HCT116 (cell line): ENCODE results near the gene ZBBX. TPM values are rescaled to one million over a fixed set of nuclear protein-coding genes. Genes with fewer than 3 reads are reported as not detected.

ENCODE experiments used
- ATAC-seq: fragments of 200-7000 bp; cut with Tn5 transposase; 2 replicates; pipeline ENCODE4 v1.9.1; 2020; ENCODE audit warnings: mild to moderate bottlenecking, moderate library complexity
- BruUV-seq: library from RNA; stranded (reverse); fragments of 400-500 nt; replicated peaks from 2 replicates; lab custom pipeline; 2021; lab: Mats Ljungman, UMichigan
- CTCF ChIA-PET: fragments of 300-600 bp; sonication (Branson Sonifier 250); formaldehyde crosslinking; loops from one replicate; lab custom pipeline; 2021; ENCODE audit warnings: antibody characterized with exemption; lab: Charles Lee
- POLR2A ChIA-PET: fragments of 300-600, 350-600 bp; sonication (Branson Sonifier 250); formaldehyde crosslinking; loops from one replicate; lab custom pipeline; 2021; ENCODE audit warnings: antibody characterized with exemption; lab: Charles Lee
- RAD21 ChIA-PET, 2 experiments: fragments of 300-600 bp; sonication (Branson Sonifier 250); formaldehyde crosslinking; loops; one replicate each; lab custom pipeline; 2023; ENCODE audit warnings: low total read pairs in 2 of 2; ENCODE audit not compliant: uncharacterized antibody in 2 of 2, unreplicated experiment in 2 of 2, low non-redundant PET in 1 of 2; lab: Charles Lee
- DNase-seq: peaks from one replicate; pipeline ENCODE4 v3.0.0-alpha.2; 2010; ENCODE audit warnings: low read depth, low spot score
- H2AFZ ChIP-seq: fragments of 200-600 bp; shearing (Covaris generic), sonication (generic); 2 replicates; pipeline ENCODE4 v1.6.1; 2017; ENCODE audit warnings: low read depth, mixed run types, mixed read lengths, antibody characterized with exemption, low read length; ENCODE audit not compliant: poor library complexity, severe bottlenecking
- H3K27ac ChIP-seq: 2 replicates; pipeline ENCODE4 v1.5.1; 2012; ENCODE audit warnings: low read depth, low read length
- H3K27me3 ChIP-seq: fragments of 200-600 bp; sonication (generic); 2 replicates; pipeline ENCODE4 v1.6.1; 2016; ENCODE audit warnings: mixed run types, low read length, mixed read lengths; ENCODE audit not compliant: insufficient read depth
- H3K36me3 ChIP-seq, 2 experiments: fragments of 200-500 bp in 1 of 2; fragments of 200-600 bp in 1 of 2; sonication (Bioruptor generic) in 1 of 2; sonication (generic) in 1 of 2; 2 replicates each; pipeline versions ENCODE4 v1.5.1 to v1.6.1; 2014 to 2016; ENCODE audit warnings: low read length in 2 of 2, inconsistent platforms in 1 of 2, mixed read lengths in 1 of 2, mixed run types in 1 of 2; ENCODE audit not compliant: insufficient read depth in 2 of 2, control insufficient read depth in 1 of 2
- H3K4me1 ChIP-seq, 2 experiments: fragments of 200-600 bp in 1 of 2; sonication (generic) in 1 of 2; 2 replicates each; pipeline versions ENCODE4 v1.5.1 to v1.6.1; 2012 to 2017; ENCODE audit warnings: low read length in 2 of 2, inconsistent platforms in 1 of 2, mild to moderate bottlenecking in 1 of 2, mixed read lengths in 1 of 2, mixed run types in 1 of 2, moderate library complexity in 1 of 2; ENCODE audit not compliant: insufficient read depth in 2 of 2, control insufficient read depth in 1 of 2
- H3K4me2 ChIP-seq: fragments of 200-600 bp; sonication (generic); 2 replicates; pipeline ENCODE4 v1.6.1; 2017; ENCODE audit warnings: mixed run types, low read length, mixed read lengths
- H3K4me3 ChIP-seq, 2 experiments: fragments of 200-600 bp in 1 of 2; sonication (generic) in 1 of 2; replicated peaks in 1 of 2; 2 replicates each; pipeline ENCODE4 v1.5.1; 2011 to 2016; ENCODE audit warnings: low read length in 2 of 2, control low read depth in 1 of 2, low read depth in 1 of 2, mild to moderate bottlenecking in 1 of 2, mixed read lengths in 1 of 2, mixed run types in 1 of 2
- H3K79me2 ChIP-seq: fragments of 200-600 bp; sonication (generic); 2 replicates; pipeline ENCODE4 v1.6.1; 2017; ENCODE audit warnings: mild to moderate bottlenecking, mixed run types, low read length, moderate library complexity, mixed read lengths; ENCODE audit not compliant: insufficient read depth
- H3K9ac ChIP-seq: fragments of 200-600 bp; sonication (generic); 2 replicates; pipeline ENCODE4 v1.6.1; 2016; ENCODE audit warnings: low read length, mixed read lengths
- H3K9me2 ChIP-seq: fragments of 200-600 bp; sonication (generic), shearing (Covaris generic); 2 replicates; pipeline ENCODE4 v1.6.1; 2017; ENCODE audit warnings: mixed run types, mild to moderate bottlenecking, moderate library complexity; ENCODE audit not compliant: insufficient read depth
- H3K9me3 ChIP-seq, 2 experiments: fragments of 200-500 bp in 1 of 2; fragments of 200-600 bp in 1 of 2; sonication (Bioruptor generic) in 1 of 2; sonication (generic) in 1 of 2; 2 replicates each; pipeline ENCODE4 v1.6.1; 2014 to 2017; ENCODE audit warnings: low read length in 2 of 2, mixed read lengths in 2 of 2, inconsistent platforms in 1 of 2, low read depth in 1 of 2, mild to moderate bottlenecking in 1 of 2, mixed run types in 1 of 2, moderate library complexity in 1 of 2; ENCODE audit not compliant: control insufficient read depth in 1 of 2, insufficient read depth in 1 of 2
- H4K20me1 ChIP-seq: fragments of 200-600 bp; sonication (generic), shearing (Covaris generic); 2 replicates; pipeline ENCODE4 v1.6.1; 2017; ENCODE audit warnings: mixed run types, mild to moderate bottlenecking, moderate library complexity; ENCODE audit not compliant: insufficient read depth
- CBX3 ChIP-seq: IDR thresholded peaks from 2 replicates; pipeline ENCODE4 v1.6.1; 2012; ENCODE audit warnings: low read depth
- CEBPB ChIP-seq: IDR thresholded peaks from 2 replicates; pipeline ENCODE4 v1.6.1; 2012; ENCODE audit warnings: low read depth
- CTCF ChIP-seq, 3 experiments: fragments of 200-600 bp in 1 of 3; sonication (generic) in 1 of 3; IDR thresholded peaks in 2 of 3; conservative IDR thresholded peaks in 1 of 3; 2 replicates each; pipeline ENCODE4 v1.5.1; 2012 to 2017; ENCODE audit warnings: low read depth in 2 of 3, low read length in 2 of 3, antibody characterized with exemption in 1 of 3, borderline replicate concordance in 1 of 3, control low read depth in 1 of 3, mild to moderate bottlenecking in 1 of 3, mixed read lengths in 1 of 3, mixed run types in 1 of 3, moderate library complexity in 1 of 3; ENCODE audit not compliant: insufficient read depth in 1 of 3
- EGR1 ChIP-seq: IDR thresholded peaks from 2 replicates; pipeline ENCODE4 v1.6.1; 2012; ENCODE audit warnings: low read depth
- ELF1 ChIP-seq: IDR thresholded peaks from 2 replicates; pipeline ENCODE4 v1.6.1; 2012; ENCODE audit warnings: low read depth, borderline replicate concordance
- EZH2 ChIP-seq: fragments of 200-600 bp; sonication (generic); IDR thresholded peaks from 2 replicates; pipeline ENCODE4 v1.6.1; 2017; ENCODE audit warnings: antibody characterized with exemption, mixed run types
- POLR2A ChIP-seq: IDR thresholded peaks from 2 replicates; pipeline ENCODE4 v1.7.0; 2011; ENCODE audit warnings: borderline replicate concordance; ENCODE audit not compliant: insufficient read depth, insufficient read length; ENCODE audit errors: extremely low read depth
- POLR2AphosphoS5 ChIP-seq: IDR thresholded peaks from 2 replicates; pipeline ENCODE4 v1.6.1; 2011; ENCODE audit warnings: mild to moderate bottlenecking, low read depth, low read length, moderate library complexity
- RAD21 ChIP-seq: IDR thresholded peaks from 2 replicates; pipeline ENCODE4 v1.6.1; 2012; ENCODE audit warnings: low read depth, mild to moderate bottlenecking
- REST ChIP-seq: IDR thresholded peaks from 2 replicates; pipeline ENCODE4 v1.6.1; 2012; ENCODE audit warnings: low read depth
- SIN3A ChIP-seq: IDR thresholded peaks from 2 replicates; pipeline ENCODE4 v1.6.1; 2012; ENCODE audit warnings: low read depth
- SRF ChIP-seq: IDR thresholded peaks from 2 replicates; pipeline ENCODE4 v1.6.1; 2012; ENCODE audit warnings: low read depth
- TCF7L2 ChIP-seq: IDR thresholded peaks from 2 replicates; pipeline ENCODE4 v1.7.0; 2011; ENCODE audit warnings: borderline replicate concordance, inconsistent platforms; ENCODE audit not compliant: insufficient read depth, insufficient read length; ENCODE audit errors: extremely low read depth
- YY1 ChIP-seq: IDR thresholded peaks from 2 replicates; pipeline ENCODE4 v1.6.1; 2011; ENCODE audit warnings: low read length, low read depth, moderate library complexity, mild to moderate bottlenecking; ENCODE audit not compliant: insufficient replicate concordance; ENCODE audit errors: extremely low read depth
- ZFX ChIP-seq: fragments of 450-650 bp; IDR thresholded peaks from 2 replicates; pipeline ENCODE4 v1.6.1; 2017
- intact Hi-C: fragments of 100-400 bp; cut with micrococcal nuclease; formaldehyde crosslinking; loops from 2 replicates; pipeline ENCODE4 v1.10.0; 2022
- total RNA-seq: library from RNA; stranded (reverse); gene quantifications from one replicate; pipeline ENCODE4 v1.2.1, GENCODE V29; 2021; ENCODE audit not compliant: unreplicated experiment
- TF ChIP-seq, protein P1 (sequence below): IDR thresholded peaks from 2 replicates; pipeline ENCODE4 v1.6.1; 2012

The ZBBX gene
- total RNA-seq, 1 experiment from 2014 or later = 0.81 TPM

DNA sequence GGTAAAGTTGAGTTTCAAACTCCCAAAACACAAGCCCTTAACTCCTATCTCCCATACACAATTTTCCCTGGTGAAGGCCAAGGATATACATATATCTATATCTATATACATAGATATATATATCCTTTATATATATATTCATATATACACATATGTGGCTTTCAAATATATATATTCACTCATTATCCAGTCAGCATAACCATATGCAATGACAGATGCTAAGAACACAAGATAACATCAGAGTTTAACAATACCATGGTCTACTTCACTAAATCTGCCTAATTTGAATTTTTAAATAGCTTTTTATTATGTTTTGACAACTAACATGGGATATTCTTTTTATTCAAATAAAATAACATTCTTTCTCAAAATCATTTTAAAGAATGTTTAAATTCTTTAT, 24.7 kb downstream of the ZBBX start:
- ATAC-seq = no peak
- CTCF ChIA-PET = interaction anchor here (1.2 kb wide), 1 partner anchor 25 kb away, joined by 4 read pairs; the partner anchor contains the start of gene ZBBX

More for the DNA sequence above, 24.7 kb downstream of the ZBBX start:
- Histone ChIP-seq H3K27me3 (no peaks in the 10 kb centered on the region), H3K36me3 (no peaks in the 10 kb centered on the region), H3K4me2 (no peak overlapping the region), H3K4me3 (no peak overlapping the region), H3K4me1 (no peaks in the 10 kb centered on the region), H3K9me2 (no peaks in the 10 kb centered on the region), H4K20me1 (no peaks in the 10 kb centered on the region), H2AFZ (no peak overlapping the region), H3K27ac (no peak overlapping the region), H3K9me3 (no peaks in the 10 kb centered on the region), H3K79me2 (no peaks in the 10 kb centered on the region), H3K9ac (no peak overlapping the region)
- ChIA-PET RAD21 (no interaction called here), POLR2A (no interaction called here)
- TF ChIP-seq, protein P1, sequence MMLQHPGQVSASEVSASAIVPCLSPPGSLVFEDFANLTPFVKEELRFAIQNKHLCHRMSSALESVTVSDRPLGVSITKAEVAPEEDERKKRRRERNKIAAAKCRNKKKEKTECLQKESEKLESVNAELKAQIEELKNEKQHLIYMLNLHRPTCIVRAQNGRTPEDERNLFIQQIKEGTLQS = no peak
- no peak for TF ChIP-seq CBX3
- no peak for TF ChIP-seq ELF1
- TF ChIP-seq TCF7L2 = no peak
- no peak for TF ChIP-seq SIN3A
- no peak for TF ChIP-seq POLR2AphosphoS5
- TF ChIP-seq EZH2 = no peak
- TF ChIP-seq YY1 = no peak
- TF ChIP-seq CTCF (IDR thresholded peaks at IDR 0.05 in 2 of 3, conservative IDR thresholded peaks at IDR 0.05 in 1 of 3; ENCODE audit: borderline replicate concordance in 1 of 3, insufficient read depth in 1 of 3, low read depth in 2 of 3, low read length in 2 of 3) = no peak
- TF ChIP-seq RAD21 = no peak
- TF ChIP-seq REST = no peak
- no peak for TF ChIP-seq EGR1
- TF ChIP-seq SRF = no peak
- TF ChIP-seq POLR2A = no peak
- TF ChIP-seq CEBPB = no peak
- TF ChIP-seq ZFX = no peak
- DNase-seq = no peak
- intact Hi-C loops = loop anchor here (10.0 kb wide), 1 partner anchor 1501 kb away; no protein-coding TSS in a partner anchor
- no TSS peak for BruUV-seq
